ENCODE measurements around the gene IKZF2. TPM values are rescaled to one million over a fixed set of nuclear protein-coding genes. Genes with fewer than 3 reads are reported as not detected.

Gene IKZF2
- total and polyA plus RNA-seq, 2 of the 4 experiments (the other 2 are of a cell fraction), result 2.1 to 25.5 TPM

DNA sequence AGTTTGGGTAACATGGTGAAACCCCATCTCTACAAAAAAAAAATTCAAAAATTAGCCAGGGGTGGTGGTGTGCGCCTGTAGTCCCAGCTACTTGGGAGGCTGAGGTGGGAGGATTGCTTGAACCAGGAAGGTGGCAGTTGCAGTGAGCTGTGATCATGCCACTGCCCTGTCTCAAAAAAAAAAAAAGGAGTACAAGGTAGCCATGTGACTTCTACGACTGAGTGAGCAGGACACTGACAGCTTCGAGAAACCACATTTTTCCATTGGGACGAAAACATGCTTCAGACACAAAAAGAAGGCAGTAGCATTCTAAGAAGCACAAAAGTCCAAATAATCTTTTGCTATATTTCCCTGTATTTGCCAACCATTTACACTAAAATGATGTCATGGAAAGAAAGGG lies 19.7 kb upstream of the IKZF2 start:
- H3K27ac ChIP-seq (ENCODE audit: insufficient read depth, low read length), result no peak overlapping the region
- no peaks in the 10 kb centered on the region for H3K36me3 ChIP-seq (ENCODE audit: control insufficient read depth, insufficient read depth, low read length)
- CTCF ChIA-PET, result no interaction called here
- no peak for DNase-seq
- no peak overlapping the region for H3K23ac ChIP-seq (ENCODE audit: low read depth, low read length)
- H3K9me3 ChIP-seq (ENCODE audit: control insufficient read depth, insufficient read depth, low read length), result no peaks in the 10 kb centered on the region
- H3K4me1 ChIP-seq (ENCODE audit: control insufficient read depth, insufficient read depth, low read length), result no peaks in the 10 kb centered on the region
- no peaks in the 10 kb centered on the region for H4K20me1 ChIP-seq (ENCODE audit: insufficient read depth, low read length)
- POLR2A ChIA-PET (ENCODE audit: unreplicated experiment), result no interaction called here
- H3K14ac ChIP-seq (replicated peaks; ENCODE audit: low read depth, low read length), result no peak overlapping the region
- no peak overlapping the region for H4K91ac ChIP-seq (ENCODE audit: insufficient read depth, low read depth, low read length)
- no peak overlapping the region for H3K18ac ChIP-seq (ENCODE audit: low read depth, low read length)
- H3K4me3 ChIP-seq (ENCODE audit: insufficient read depth, low read depth, low read length), result no peak overlapping the region
- TF ChIP-seq CHD1 (IDR thresholded peaks at IDR 0.05; ENCODE audit: low read depth, low read length) (no peak), MAFK (IDR thresholded peaks at IDR 0.05; ENCODE audit: low read depth, low read length) (no peak), RCOR1 (IDR thresholded peaks at IDR 0.05; ENCODE audit: insufficient replicate concordance, low read length) (no peak), NFE2L2 (IDR thresholded peaks at IDR 0.05; ENCODE audit: low read depth, low read length) (no peak), POLR2A (IDR thresholded peaks at IDR 0.05; ENCODE audit: low read depth, low read length) (no peak), CTCF (conservative IDR thresholded peaks at IDR 0.05; ENCODE audit: low read depth, low read length) (no peak), RFX5 (IDR thresholded peaks at IDR 0.05; ENCODE audit: low read depth, low read length) (no peak), RAD21 (IDR thresholded peaks at IDR 0.05; ENCODE audit: low read length) (no peak), BHLHE40 (IDR thresholded peaks at IDR 0.05; ENCODE audit: low read depth, low read length) (no peak), SMC3 (IDR thresholded peaks at IDR 0.05; ENCODE audit: low read depth, low read length) (no peak), MAZ (IDR thresholded peaks at IDR 0.05; ENCODE audit: borderline replicate concordance, low read depth, low read length) (no peak), FOS (IDR thresholded peaks at IDR 0.05; ENCODE audit: low read depth, low read length) (no peak), USF2 (IDR thresholded peaks at IDR 0.05; ENCODE audit: low read depth, low read length) (no peak), MXI1 (IDR thresholded peaks at IDR 0.05; ENCODE audit: borderline replicate concordance, low read depth, low read length) (no peak), CEBPB (IDR thresholded peaks at IDR 0.05; ENCODE audit: low read depth, low read length) (no peak)
- TF ChIP-seq, protein P1, sequence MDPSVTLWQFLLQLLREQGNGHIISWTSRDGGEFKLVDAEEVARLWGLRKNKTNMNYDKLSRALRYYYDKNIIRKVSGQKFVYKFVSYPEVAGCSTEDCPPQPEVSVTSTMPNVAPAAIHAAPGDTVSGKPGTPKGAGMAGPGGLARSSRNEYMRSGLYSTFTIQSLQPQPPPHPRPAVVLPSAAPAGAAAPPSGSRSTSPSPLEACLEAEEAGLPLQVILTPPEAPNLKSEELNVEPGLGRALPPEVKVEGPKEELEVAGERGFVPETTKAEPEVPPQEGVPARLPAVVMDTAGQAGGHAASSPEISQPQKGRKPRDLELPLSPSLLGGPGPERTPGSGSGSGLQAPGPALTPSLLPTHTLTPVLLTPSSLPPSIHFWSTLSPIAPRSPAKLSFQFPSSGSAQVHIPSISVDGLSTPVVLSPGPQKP (IDR thresholded peaks at IDR 0.05; ENCODE audit: borderline replicate concordance, low read depth, low read length), result no peak
- no peak overlapping the region for H3K9ac ChIP-seq (ENCODE audit: low read depth, low read length)
- dilution Hi-C loops (cut with HindIII; ENCODE audit: low sequenced_read_pairs, unreplicated experiment) (no loop called here), intact Hi-C loops (cut with micrococcal nuclease) (no loop called here), in situ Hi-C loops (cut with MboI; ENCODE audit: low sequenced_read_pairs) (no loop called here)
- no peak overlapping the region for H3K56ac ChIP-seq (ENCODE audit: extremely low read depth, insufficient read depth, low read length)
- 95% methylated on average over 3 of the region's 4 CpGs; no CpG with 5 or more reads in 1 of the 2 experiments for WGBS, 2 experiments (ENCODE audit: extremely low coverage in 2 of 2, insufficient read length in 1 of 2)
- H4K8ac ChIP-seq (ENCODE audit: low read depth in 2 of 2, low read length in 2 of 2), result no peak overlapping the region
- H2BK120ac ChIP-seq (ENCODE audit: low read depth, low read length), result no peak overlapping the region
- H3K4me2 ChIP-seq (ENCODE audit: low read depth, low read length), result no peak overlapping the region
- H3K79me1 ChIP-seq (ENCODE audit: low read depth in 1 of 2, low read length in 2 of 2), result no peaks in the 10 kb centered on the region
- H3K9me1 ChIP-seq (ENCODE audit: insufficient read depth, low read length), result no peaks in the 10 kb centered on the region
- H2BK5ac ChIP-seq (ENCODE audit: low read depth, low read length, poor library complexity, severe bottlenecking), result no peak overlapping the region
- no peak for ATAC-seq (ENCODE audit: low read depth)
- no peak overlapping the region for H2BK15ac ChIP-seq (ENCODE audit: low read depth, low read length)
- no peak overlapping the region for H2AK5ac ChIP-seq (ENCODE audit: low read depth, low read length)
- BruUV-seq (replicated peaks), result no TSS peak
- no peaks in the 10 kb centered on the region for H3K27me3 ChIP-seq (ENCODE audit: control insufficient read depth, insufficient read depth, low read length)
- H2AK9ac ChIP-seq (replicated peaks; ENCODE audit: low read depth, low read length, poor library complexity), result no peak overlapping the region
- no peak overlapping the region for H2BK20ac ChIP-seq (ENCODE audit: low read depth, low read length)
- no peak overlapping the region for H3K4ac ChIP-seq (ENCODE audit: low read depth, low read length)
- H2AFZ ChIP-seq (replicated peaks; ENCODE audit: low read length, poor library complexity), result no peak overlapping the region
- no peak overlapping the region for H4K5ac ChIP-seq (ENCODE audit: low read depth, low read length)

Measured in IMR-90 (cell line).